SK-N-SH treated with all-trans-retinoic acid at 6 μM for 48 hours (cell line): ENCODE measurements around the gene RHEX.

Experiments used
- ATAC-seq: fragments of 200-7000 bp; cut with Tn5 transposase; 3 replicates; pipeline ENCODE4 v1.9.1; 2020; ENCODE audit warnings: mild to moderate bottlenecking, moderate library complexity
- ARNTL ChIP-seq: fragments of 450-650 bp; formaldehyde crosslinking; IDR thresholded peaks from 2 replicates; pipeline ENCODE4 v1.5.0; 2020; ENCODE audit warnings: low read depth, mild to moderate bottlenecking, moderate library complexity, borderline replicate concordance
- CREB5 ChIP-seq: fragments of 250-450 bp; sonication (Bioruptor Pico); IDR thresholded peaks from 2 replicates; pipeline ENCODE4 v1.5.1; 2020; ENCODE audit warnings: low read depth, mild to moderate bottlenecking, moderate library complexity
- CSDC2 ChIP-seq: fragments of 250-450 bp; sonication (Bioruptor Pico); IDR thresholded peaks from 2 replicates; pipeline ENCODE4 v1.5.0; 2020; ENCODE audit warnings: mild to moderate bottlenecking, moderate library complexity
- ESRRG ChIP-seq: fragments of 250-450 bp; sonication (Bioruptor Pico); IDR thresholded peaks from 2 replicates; pipeline ENCODE4 v1.6.1; 2021; ENCODE audit warnings: mild to moderate bottlenecking
- GLIS3 ChIP-seq: fragments of 250-450 bp; sonication (Bioruptor Pico); IDR thresholded peaks from 2 replicates; pipeline ENCODE4 v1.5.0; 2020; ENCODE audit warnings: mild to moderate bottlenecking, moderate library complexity
- ISL1 ChIP-seq: fragments of 250-450 bp; sonication (Bioruptor Pico); IDR thresholded peaks from 2 replicates; pipeline ENCODE4 v2.1.2; 2022; ENCODE audit warnings: mild to moderate bottlenecking, moderate library complexity
- OSR1 ChIP-seq: fragments of 250-450 bp; sonication (Bioruptor Pico); IDR thresholded peaks from 2 replicates; pipeline ENCODE4 v1.8.0; 2022; ENCODE audit warnings: moderate library complexity, mild to moderate bottlenecking, inconsistent platforms
- PATZ1 ChIP-seq: fragments of 250-450 bp; sonication (Bioruptor Pico); IDR thresholded peaks from 2 replicates; pipeline ENCODE4 v1.8.0; 2020; ENCODE audit warnings: mild to moderate bottlenecking, moderate library complexity, borderline replicate concordance
- PPARA ChIP-seq: fragments of 250-450 bp; sonication (Bioruptor Pico); IDR thresholded peaks from 2 replicates; pipeline ENCODE4 v1.5.0; 2020; ENCODE audit warnings: mild to moderate bottlenecking, borderline replicate concordance
- RARB ChIP-seq: fragments of 250-450 bp; sonication (Bioruptor Pico); IDR thresholded peaks from 2 replicates; pipeline ENCODE4 v1.8.0; 2021; ENCODE audit warnings: mild to moderate bottlenecking, moderate library complexity
- SNAI2 ChIP-seq: fragments of 250-450 bp; sonication (Bioruptor Pico); IDR thresholded peaks from 2 replicates; pipeline ENCODE4 v1.5.0; 2020; ENCODE audit warnings: mild to moderate bottlenecking, moderate library complexity
- TCF4 ChIP-seq: fragments of 250-450 bp; sonication (Bioruptor Pico); IDR thresholded peaks from 2 replicates; pipeline ENCODE4 v1.8.0; 2021; ENCODE audit warnings: mild to moderate bottlenecking, moderate library complexity, borderline replicate concordance
- TOX ChIP-seq: fragments of 250-450 bp; sonication (Bioruptor Pico); IDR thresholded peaks from 2 replicates; pipeline ENCODE4 v1.8.0; 2021; ENCODE audit warnings: mild to moderate bottlenecking, moderate library complexity, borderline replicate concordance
- TSHZ2 ChIP-seq: fragments of 250-450 bp; sonication (Bioruptor Pico); IDR thresholded peaks from 2 replicates; pipeline ENCODE4 v1.5.0; 2020; ENCODE audit warnings: mild to moderate bottlenecking, moderate library complexity
- ZFP3 ChIP-seq: fragments of 250-450 bp; sonication (Bioruptor Pico); IDR thresholded peaks from 2 replicates; pipeline ENCODE4 v1.5.0; 2020; ENCODE audit warnings: mild to moderate bottlenecking, moderate library complexity
- ZFP30 ChIP-seq: fragments of 450-650 bp; formaldehyde crosslinking; IDR thresholded peaks from 2 replicates; pipeline ENCODE4 v1.5.0; 2022; ENCODE audit warnings: mild to moderate bottlenecking, moderate library complexity
- ZNF565 ChIP-seq: fragments of 450-650 bp; formaldehyde crosslinking; conservative IDR thresholded peaks from 2 replicates; pipeline ENCODE4 v1.5.0; 2020; ENCODE audit warnings: low read depth, mild to moderate bottlenecking, moderate library complexity
- ZNF70 ChIP-seq: fragments of 450-650 bp; formaldehyde crosslinking; IDR thresholded peaks from 2 replicates; pipeline ENCODE4 v1.5.0; 2020; ENCODE audit warnings: mild to moderate bottlenecking, moderate library complexity
- ZNF8 ChIP-seq: fragments of 450-650 bp; formaldehyde crosslinking; IDR thresholded peaks from 2 replicates; pipeline ENCODE4 v1.5.0; 2020; ENCODE audit warnings: mild to moderate bottlenecking, moderate library complexity
- TF ChIP-seq, protein P1 (sequence below): fragments of 250-450 bp; sonication (Bioruptor Pico); IDR thresholded peaks from 2 replicates; pipeline ENCODE4 v1.5.1; 2021; ENCODE audit warnings: mild to moderate bottlenecking, moderate library complexity

The RHEX gene

GRCh38 chr1:206083750-206084149 lies 30.8 kb downstream of the RHEX start:
- TF ChIP-seq GLIS3 (CRISPR knock-in tag) (no peak), TSHZ2 (CRISPR knock-in tag) (no peak), ISL1 (CRISPR knock-in tag) (no peak), TCF4 (no peak), CREB5 (no peak), CSDC2 (no peak), SNAI2 (CRISPR knock-in tag) (no peak), RARB (CRISPR knock-in tag) (no peak), ESRRG (CRISPR knock-in tag) (no peak)
- TF ChIP-seq, protein P1, sequence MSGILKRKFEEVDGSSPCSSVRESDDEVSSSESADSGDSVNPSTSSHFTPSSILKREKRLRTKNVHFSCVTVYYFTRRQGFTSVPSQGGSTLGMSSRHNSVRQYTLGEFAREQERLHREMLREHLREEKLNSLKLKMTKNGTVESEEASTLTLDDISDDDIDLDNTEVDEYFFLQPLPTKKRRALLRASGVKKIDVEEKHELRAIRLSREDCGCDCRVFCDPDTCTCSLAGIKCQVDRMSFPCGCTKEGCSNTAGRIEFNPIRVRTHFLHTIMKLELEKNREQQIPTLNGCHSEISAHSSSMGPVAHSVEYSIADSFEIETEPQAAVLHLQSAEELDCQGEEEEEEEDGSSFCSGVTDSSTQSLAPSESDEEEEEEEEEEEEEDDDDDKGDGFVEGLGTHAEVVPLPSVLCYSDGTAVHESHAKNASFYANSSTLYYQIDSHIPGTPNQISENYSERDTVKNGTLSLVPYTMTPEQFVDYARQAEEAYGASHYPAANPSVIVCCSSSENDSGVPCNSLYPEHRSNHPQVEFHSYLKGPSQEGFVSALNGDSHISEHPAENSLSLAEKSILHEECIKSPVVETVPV (CRISPR knock-in tag) = no peak
- ATAC-seq = no peak

GRCh38 chr1:206087091-206087490 lies 34.1 kb downstream of the RHEX start:
- TF ChIP-seq TSHZ2 (CRISPR knock-in tag) = no peak
- no peak for TF ChIP-seq PPARA (CRISPR knock-in tag)
- TF ChIP-seq RARB (CRISPR knock-in tag) = no peak
- no peak for TF ChIP-seq ZNF8 (CRISPR knock-in tag)
- TF ChIP-seq TOX (CRISPR knock-in tag) = no peak
- TF ChIP-seq OSR1 (CRISPR knock-in tag) = no peak
- TF ChIP-seq CREB5 = no peak
- TF ChIP-seq ZNF70 (CRISPR knock-in tag) = no peak

DNA sequence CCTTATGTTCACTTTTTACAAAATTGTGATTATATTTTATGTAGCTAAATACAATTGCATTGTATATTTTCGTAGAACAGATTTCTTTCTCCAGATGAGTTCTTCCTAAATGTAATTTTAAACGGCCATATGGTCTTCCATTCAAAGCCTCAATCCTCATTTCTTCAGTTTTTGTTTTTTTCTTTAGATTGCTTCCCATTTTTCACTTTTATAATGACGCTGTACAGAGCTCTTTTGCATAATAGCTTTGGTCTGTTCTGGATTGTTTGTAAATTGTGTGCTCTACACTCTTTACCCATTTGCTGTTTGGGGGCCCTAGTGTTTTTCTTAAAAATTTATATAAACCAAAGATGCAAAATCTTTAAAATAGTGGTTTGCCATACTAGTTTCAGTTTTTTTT lies 36.4 kb downstream of the RHEX start:
- no peak for ATAC-seq
- TF ChIP-seq ZNF70 (CRISPR knock-in tag) (no peak), TCF4 (no peak), ZNF565 (CRISPR knock-in tag) (no peak), RARB (CRISPR knock-in tag) (no peak), OSR1 (CRISPR knock-in tag) (no peak)

More at GRCh38 chr1:206087091-206087490, 34.1 kb downstream of the RHEX start:
- ATAC-seq = no peak

DNA sequence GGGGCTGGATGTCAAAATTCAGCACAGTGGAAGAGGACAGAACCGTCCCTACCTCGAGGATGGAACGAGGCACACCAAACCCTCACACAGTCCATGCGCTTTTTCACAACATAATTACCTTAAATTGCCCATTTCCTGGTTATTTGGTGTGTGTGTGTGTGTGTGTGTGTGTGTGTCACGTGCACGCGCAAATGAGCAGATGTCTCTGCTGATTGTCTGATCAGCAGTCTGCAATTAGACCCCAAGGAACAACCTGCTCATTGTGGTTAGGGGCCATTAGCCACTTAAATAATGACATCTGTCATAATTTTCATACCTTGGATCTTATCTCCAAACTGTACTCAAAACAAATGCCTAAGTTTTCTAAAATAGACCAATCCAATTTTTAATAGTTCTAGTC lies 41.1 kb downstream of the RHEX start:
- ATAC-seq = no peak
- TF ChIP-seq ISL1 (CRISPR knock-in tag) (peak; percentile 53), ZNF70 (CRISPR knock-in tag) (no peak), CREB5 (no peak), TCF4 (peak; percentile 35; the same call in 1 of the 2 replicates), ZFP30 (CRISPR knock-in tag) (no peak), ESRRG (CRISPR knock-in tag) (no peak), ARNTL (CRISPR knock-in tag) (no peak), OSR1 (CRISPR knock-in tag) (no peak), ZFP3 (CRISPR knock-in tag) (no peak), RARB (CRISPR knock-in tag) (no peak), TOX (CRISPR knock-in tag) (no peak), PATZ1 (CRISPR knock-in tag) (no peak)
- TF ChIP-seq, protein P1 (CRISPR knock-in tag) = no peak
